Measurements from ENCODE around the gene RYR2. TPM values are rescaled to one million over a fixed set of nuclear protein-coding genes. Genes with fewer than 3 reads are reported as not detected.

Gene RYR2
- total and polyA plus RNA-seq, 2 of the 8 experiments (the other 6 are each of a cell fraction or from before 2014, with no cell fraction given): 1.3 to 4.4 TPM

GRCh38 chr1:237112663-237113062 lies 70.7 kb downstream of the RYR2 start (continued):
- TF ChIP-seq CHD7 (IDR thresholded peaks at IDR 0.05; ENCODE audit: insufficient replicate concordance, low read length): no peak
- TF ChIP-seq BACH1 (IDR thresholded peaks at IDR 0.05; ENCODE audit: low read length): no peak
- TF ChIP-seq GABPA (IDR thresholded peaks at IDR 0.05; ENCODE audit: borderline replicate concordance, insufficient read depth, low read length): no peak
- TF ChIP-seq TBP (IDR thresholded peaks at IDR 0.05; ENCODE audit: low read depth, low read length): no peak
- no peak for TF ChIP-seq BRCA1 (IDR thresholded peaks at IDR 0.05; ENCODE audit: low read depth, low read length)
- no peak for TF ChIP-seq POLR2AphosphoS5 (IDR thresholded peaks at IDR 0.05; ENCODE audit: low read depth, low read length)
- TF ChIP-seq SIN3A (conservative IDR thresholded peaks at IDR 0.05 in 1 of 2, IDR thresholded peaks at IDR 0.05 in 1 of 2; ENCODE audit: low read depth in 1 of 2, low read length in 2 of 2): no peak
- TF ChIP-seq USF2 (IDR thresholded peaks at IDR 0.05; ENCODE audit: low read length): no peak
- no peak for TF ChIP-seq ATF3 (IDR thresholded peaks at IDR 0.05; ENCODE audit: insufficient read depth, low read depth, low read length)
- TF ChIP-seq EGR1 (IDR thresholded peaks at IDR 0.05; ENCODE audit: borderline replicate concordance, low read depth, low read length): no peak
